SW480 (cell line): Measurements from ENCODE around the gene CREB3.

Experiments
- DNase-seq: peaks from one replicate; pipeline ENCODE4 v3.0.0-alpha.2; 2016; ENCODE audit warnings: low spot score

The CREB3 gene

GRCh38 chr9:35749515-35750255 is 17.2 kb downstream of the CREB3 start:
- peak; percentile 39 for DNase-seq

DNA sequence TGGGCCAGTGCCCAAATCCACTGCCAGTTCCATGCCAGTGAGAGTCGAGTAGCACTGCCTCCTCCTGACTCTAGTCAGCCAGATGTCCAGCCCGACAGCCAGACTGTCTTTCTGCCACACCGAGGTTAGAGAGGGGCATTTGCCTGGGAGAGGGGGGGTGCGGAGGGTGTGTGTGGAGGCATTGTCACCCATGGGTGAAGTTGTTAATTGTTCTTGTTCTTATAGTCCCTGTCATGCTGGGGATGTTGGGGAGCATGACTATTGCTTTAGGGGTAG is 17.7 kb downstream of the CREB3 start:
- no peak for DNase-seq

GRCh38 chr9:35753466-35753865 is 21.0 kb downstream of the CREB3 start:
- no peak for DNase-seq

DNA sequence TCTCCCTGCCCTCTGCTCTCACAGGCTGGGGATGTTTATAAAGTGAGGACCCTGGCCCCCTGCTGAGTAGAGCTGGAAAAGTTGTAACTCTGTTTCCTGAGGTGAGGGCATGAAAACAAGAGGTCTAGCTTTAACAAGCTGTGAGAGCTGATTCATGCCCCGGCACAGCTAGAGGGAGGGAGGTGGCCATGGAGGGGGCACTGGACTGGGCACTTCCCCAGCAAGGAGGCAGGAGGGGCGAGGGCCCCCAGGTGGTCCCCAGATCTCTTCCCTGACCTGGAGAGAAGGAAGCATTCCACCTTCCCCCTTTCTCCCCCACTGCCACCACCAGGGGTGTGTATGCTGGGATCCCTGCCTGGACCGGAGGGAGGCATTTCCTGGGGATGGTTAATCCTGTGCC is 21.8 kb downstream of the CREB3 start, which contains the start of gene MSMP:
Gene MSMP (minus strand): TSS at position 13 of the 400 bp plus-strand sequence. CDS start 147 bp downstream, outside the sequence.
- no peak for DNase-seq

DNA sequence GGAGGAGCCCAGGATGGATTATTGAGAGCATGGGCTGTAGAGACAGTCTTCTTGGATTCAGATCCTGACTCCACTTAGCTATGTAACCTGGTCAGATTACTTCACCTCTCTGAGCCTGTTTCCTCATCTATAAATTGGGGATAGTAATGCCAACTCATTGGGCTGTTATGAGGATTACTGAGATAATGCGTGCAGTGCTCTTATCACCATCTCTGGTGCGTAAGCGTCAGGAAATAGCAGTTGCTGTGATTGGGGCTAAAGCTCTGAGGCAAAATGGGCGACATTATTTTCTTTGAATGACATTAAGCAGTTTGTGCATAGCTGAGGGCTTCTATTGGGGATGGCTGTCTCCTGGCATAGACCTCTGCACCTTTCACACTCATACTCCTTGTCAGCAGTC is 22.6 kb downstream of the CREB3 start:
- no peak for DNase-seq

DNA sequence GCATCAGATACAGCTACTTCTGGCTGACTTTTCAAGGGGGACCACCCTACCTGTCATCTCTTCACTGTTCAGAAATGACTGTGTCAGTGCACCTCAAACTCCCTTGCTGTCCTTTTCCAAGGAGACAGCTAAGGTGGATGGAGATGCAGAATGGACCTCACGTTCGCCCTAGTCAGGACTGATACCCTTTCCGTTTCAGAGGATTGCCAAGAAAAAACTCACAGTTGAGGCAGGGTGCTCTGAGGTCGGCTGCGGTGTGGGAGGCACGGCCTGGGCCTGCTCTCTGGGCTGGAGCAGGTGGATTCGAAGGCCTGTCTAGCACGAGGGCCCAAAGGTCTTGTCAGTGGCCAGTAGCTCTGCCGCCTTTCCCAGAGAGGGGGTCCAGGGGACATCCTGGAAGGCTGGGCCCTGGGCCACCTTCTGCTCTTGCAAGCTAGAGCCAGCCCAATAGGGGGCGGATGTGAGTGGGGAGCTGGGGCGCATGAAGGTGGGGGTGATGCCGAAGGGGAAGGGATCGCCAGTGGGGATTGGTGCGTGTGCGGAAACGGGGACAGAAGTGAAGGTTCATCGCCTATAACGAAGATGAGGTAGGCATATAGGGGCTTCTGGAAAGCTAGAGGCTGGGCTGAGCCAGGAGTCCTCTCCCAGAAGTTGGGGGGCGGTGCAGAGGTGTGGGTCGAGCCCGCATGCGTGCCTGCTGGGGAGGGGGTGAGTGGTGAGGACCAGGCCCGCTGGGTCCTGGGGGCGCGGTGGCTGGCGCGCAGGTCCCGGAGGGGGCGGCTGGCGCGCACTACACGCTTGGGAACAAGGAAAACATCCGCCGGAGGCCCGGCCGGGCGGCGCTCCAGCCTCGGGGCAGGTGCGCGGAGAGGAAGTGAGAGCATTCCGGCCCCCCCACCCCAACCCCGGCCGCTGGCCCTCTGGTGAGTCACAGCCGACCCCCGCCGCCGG is 24.1 kb downstream of the CREB3 start:
- peak; percentile 80 for DNase-seq

DNA sequence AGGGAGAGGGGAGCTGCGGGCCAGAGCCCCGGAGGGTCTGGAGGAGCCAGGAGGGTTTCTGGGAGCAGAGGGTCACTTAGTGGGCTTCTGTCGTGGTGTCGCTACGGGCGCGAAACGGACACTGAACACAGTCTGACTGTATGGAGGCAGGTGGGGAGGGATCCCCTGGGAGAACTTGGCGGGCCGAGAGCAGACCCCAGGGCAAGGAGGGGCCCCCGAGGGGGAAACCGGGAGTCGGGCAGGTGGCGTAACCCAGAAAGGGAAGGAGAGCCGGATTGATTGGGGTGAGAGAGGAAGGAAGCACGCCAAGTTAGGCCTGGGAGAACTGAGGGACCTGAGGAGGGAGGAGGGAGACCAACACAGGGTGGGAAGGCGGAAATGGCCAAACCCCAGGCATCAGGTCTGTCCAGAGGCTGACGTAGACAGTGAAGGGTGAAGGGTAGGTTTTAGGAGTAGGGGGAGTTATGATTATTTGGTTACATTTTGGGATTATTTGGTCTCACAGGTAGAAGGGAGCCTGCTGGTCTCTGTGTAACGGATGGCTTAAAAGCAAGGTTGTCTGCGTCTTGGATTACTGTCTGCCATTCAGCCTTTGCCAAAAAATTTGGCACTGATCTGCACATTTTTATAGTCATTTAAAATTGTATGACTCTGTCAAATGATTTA is 24.9 kb downstream of the CREB3 start:
- peak; percentile 69 for DNase-seq

GRCh38 chr9:35757892-35758275 is 25.4 kb downstream of the CREB3 start:
- no peak for DNase-seq

GRCh38 chr9:35758475-35759050 is 26.1 kb downstream of the CREB3 start:
- no peak for DNase-seq

DNA sequence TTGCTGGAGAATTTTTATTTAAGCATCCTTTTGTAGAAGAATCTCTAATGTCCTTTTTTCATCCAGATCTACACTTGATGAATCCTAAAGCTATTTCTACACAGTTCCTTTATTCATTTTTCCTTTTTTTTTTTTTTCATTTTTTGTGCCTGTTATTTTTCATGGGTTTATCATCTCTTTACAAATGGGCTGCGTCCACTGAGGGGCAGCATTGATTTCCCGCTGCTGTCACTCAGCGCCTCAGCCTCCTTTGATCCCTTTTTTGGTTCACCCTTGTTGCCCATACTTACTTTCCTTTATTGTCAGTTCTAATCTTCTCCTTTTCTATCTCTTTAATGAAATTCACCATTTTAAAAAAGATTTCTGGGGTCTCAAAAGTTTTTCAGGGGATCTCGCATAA is 27.3 kb downstream of the CREB3 start:
- no peak for DNase-seq

DNA sequence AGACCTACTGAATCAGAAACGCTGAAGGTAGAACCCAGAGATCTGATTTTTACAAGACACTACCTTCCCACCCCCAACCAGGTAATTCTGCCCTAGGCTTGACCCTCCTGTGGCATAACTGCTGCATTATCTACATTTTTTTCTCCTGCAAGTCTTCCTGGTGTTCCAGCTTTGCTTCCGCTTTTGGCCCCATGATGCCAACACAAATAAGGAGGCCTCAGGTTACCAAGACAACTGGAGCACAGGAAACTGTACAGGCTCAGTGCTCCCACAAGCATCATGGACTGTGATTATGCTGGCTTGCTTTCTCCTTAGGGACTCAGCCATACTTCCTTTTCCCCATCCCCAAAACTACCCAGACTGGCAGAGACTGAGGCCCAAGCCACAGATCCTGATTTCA is 28.2 kb downstream of the CREB3 start:
- no peak for DNase-seq

GRCh38 chr9:35763181-35763580 is 30.7 kb downstream of the CREB3 start:
- DNase-seq, result no peak

- no peak for DNase-seq
Observed at GRCh38 chr9:35763803-35764202, 31.3 kb downstream of the CREB3 start.

GRCh38 chr9:35766997-35767396 is 34.5 kb downstream of the CREB3 start:
- no peak for DNase-seq

GRCh38 chr9:35767458-35767857 is 35.0 kb downstream of the CREB3 start:
- no peak for DNase-seq

GRCh38 chr9:35769763-35770162 is 37.3 kb downstream of the CREB3 start:
- no peak for DNase-seq

- DNase-seq, result no peak
Observed at GRCh38 chr9:35771075-35771433, 38.6 kb downstream of the CREB3 start.

DNA sequence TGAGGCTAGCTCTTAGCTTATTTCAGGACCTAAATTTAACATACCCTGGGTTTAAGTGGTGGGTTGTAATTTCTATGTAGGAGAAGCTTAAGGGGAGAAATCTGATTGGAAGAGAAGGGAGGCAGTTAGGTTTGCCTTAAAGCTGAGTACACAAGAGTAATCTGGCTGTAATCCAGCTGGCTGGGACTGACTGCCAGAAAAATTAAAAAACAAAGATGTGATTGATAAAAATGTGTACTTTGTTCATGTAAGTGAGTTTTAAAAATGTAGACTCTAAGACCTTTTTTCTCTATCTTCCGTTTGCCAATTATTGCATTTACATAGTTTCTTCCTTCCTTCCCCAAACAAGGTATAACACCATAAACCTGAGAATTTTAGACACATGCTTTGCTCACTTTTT is 39.1 kb downstream of the CREB3 start:
- no peak for DNase-seq

DNA sequence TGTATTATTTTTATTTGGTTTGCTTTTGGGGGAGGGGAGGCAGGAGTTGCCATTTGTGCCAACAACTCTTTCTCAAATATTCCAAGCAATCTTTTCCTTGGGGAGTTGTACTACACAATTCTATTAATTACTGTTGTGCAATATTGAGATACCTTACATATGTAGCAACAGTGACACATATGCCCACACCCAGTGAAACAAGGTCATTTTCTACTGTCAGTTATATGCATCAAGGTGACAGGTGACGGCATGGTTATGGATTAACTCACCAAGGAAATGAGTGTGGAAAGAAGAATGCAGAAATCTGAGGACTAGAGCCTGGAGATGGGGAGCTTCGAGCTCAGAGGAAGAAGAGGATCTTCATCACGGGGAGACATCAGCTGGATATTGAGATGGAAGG is 39.5 kb downstream of the CREB3 start:
- DNase-seq, result no peak

- no peak for DNase-seq
Observed at GRCh38 chr9:35774907-35775635, 42.6 kb downstream of the CREB3 start.

- no peak for DNase-seq
Observed at GRCh38 chr9:35776018-35776417, 43.6 kb downstream of the CREB3 start.

- no peak for DNase-seq
Observed at GRCh38 chr9:35778496-35778895, 46.0 kb downstream of the CREB3 start.
